K562 (cell line): ENCODE data around the gene SLTM. TPM values are rescaled to one million over a fixed set of nuclear protein-coding genes. Genes with fewer than 3 reads are reported as not detected.
A peak's percentile ranks its signal among the peaks of the same experiment; 100 is the strongest.
"Not testable (repeated sequence)": the region's sequence is repeated elsewhere in the genome, so short reads cannot be mapped to it uniquely, and the experiment has no call there.

Experiments used
- ARID4B ChIP-seq: sonication (generic); formaldehyde crosslinking; IDR thresholded peaks from 2 replicates; pipeline ENCODE4 v1.8.0; 2022; ENCODE audit warnings: mild to moderate bottlenecking, missing genetic modification reagents
- ATF1 ChIP-seq, 2 experiments: fragments of 450-650 bp in 1 of 2; IDR thresholded peaks; 2 replicates each; pipeline ENCODE4 v1.6.1; 2016; ENCODE audit warnings: missing compliant biosample characterization in 1 of 2, missing genetic modification characterization in 1 of 2
- BRD9 ChIP-seq: fragments of 450-650 bp; IDR thresholded peaks from 2 replicates; pipeline ENCODE4 v1.6.1; 2018; ENCODE audit warnings: low read depth; ENCODE audit not compliant: partially characterized antibody
- CBFA2T2 ChIP-seq: fragments of 450-650 bp; conservative IDR thresholded peaks from 2 replicates; pipeline ENCODE4 v1.6.1; 2017; ENCODE audit warnings: mild to moderate bottlenecking
- CREB3L1 ChIP-seq: fragments of 450-650 bp; IDR thresholded peaks from 2 replicates; pipeline ENCODE4 v1.6.1; 2014; ENCODE audit warnings: low read depth, mild to moderate bottlenecking, moderate library complexity, borderline replicate concordance
- ETV1 ChIP-seq: fragments of 450-650 bp; conservative IDR thresholded peaks from 2 replicates; pipeline ENCODE4 v1.6.1; 2016; ENCODE audit warnings: missing genetic modification characterization, control low read depth, low read depth, missing compliant biosample characterization
- GATA2 ChIP-seq: sonication (generic); formaldehyde crosslinking; IDR thresholded peaks from 2 replicates; pipeline ENCODE4 v1.4.0; 2020; ENCODE audit warnings: mild to moderate bottlenecking, missing genetic modification reagents
- HDAC3 ChIP-seq: fragments of 450-650 bp; IDR thresholded peaks from 2 replicates; pipeline ENCODE4 v1.6.1; 2018; ENCODE audit warnings: borderline replicate concordance, mild to moderate bottlenecking, moderate library complexity; ENCODE audit not compliant: partially characterized antibody
- KDM1A ChIP-seq, 2 experiments: fragments of 450-650 bp; IDR thresholded peaks; 2 replicates each; pipeline ENCODE4 v1.6.1; 2016; ENCODE audit warnings: mild to moderate bottlenecking in 2 of 2
- MAX ChIP-seq: sonication (generic); formaldehyde crosslinking; IDR thresholded peaks from 2 replicates; pipeline ENCODE4 v1.9.0; 2022; ENCODE audit warnings: mild to moderate bottlenecking, missing genetic modification reagents
- MTA2 ChIP-seq: fragments of 450-650 bp; IDR thresholded peaks from 2 replicates; pipeline ENCODE4 v1.6.1; 2016; ENCODE audit warnings: low read depth
- NCOR1 ChIP-seq: fragments of 450-650 bp; IDR thresholded peaks from 2 replicates; pipeline ENCODE4 v1.6.1; 2016; ENCODE audit warnings: mild to moderate bottlenecking, moderate library complexity
- NR2C1 ChIP-seq, 2 experiments: fragments of 450-650 bp; IDR thresholded peaks; 2 replicates each; pipeline ENCODE4 v1.6.1; 2017; ENCODE audit warnings: mild to moderate bottlenecking in 2 of 2, antibody characterized with exemption in 1 of 2, inconsistent platforms in 1 of 2, missing compliant biosample characterization in 1 of 2, missing genetic modification characterization in 1 of 2
- PML ChIP-seq: IDR thresholded peaks from 2 replicates; pipeline ENCODE4 v1.6.1; 2012; ENCODE audit warnings: low read length, inconsistent platforms
- PRDM10 ChIP-seq: fragments of 450-650 bp; IDR thresholded peaks from 2 replicates; pipeline ENCODE4 v1.6.1; 2018; ENCODE audit not compliant: partially characterized antibody
- RAD51 ChIP-seq: fragments of 450-650 bp; IDR thresholded peaks from 2 replicates; pipeline ENCODE4 v1.7.1; 2016; ENCODE audit warnings: low read depth, mild to moderate bottlenecking, borderline replicate concordance
- TAF9B ChIP-seq: fragments of 450-650 bp; IDR thresholded peaks from 2 replicates; pipeline ENCODE4 v1.6.1; 2018; ENCODE audit warnings: mild to moderate bottlenecking; ENCODE audit not compliant: partially characterized antibody
- polyA plus RNA-seq, 8 experiments: library from polyadenylated mRNA; depleted of rRNA in 4 of 8; stranded (reverse) in 5 of 8; unstranded in 3 of 8; fragments of >200 nt; fragmentation: Nextera tagmentation in 2 of 8; fragmentation: Illumina TruSeq in 1 of 8; extraction: Ambion mirVana in 2 of 8; extraction: Trizol in 1 of 8; gene quantifications; 2 replicates each; pipeline versions ENCODE4 v1.2.1 to v1.2.3, GENCODE V29; 2011 to 2014; ENCODE audit warnings: inconsistent platforms in 1 of 8, missing spikeins in 1 of 8
- total RNA-seq, 7 experiments: library from RNA; depleted of rRNA in 6 of 7; stranded (reverse); fragments of >200 nt in 6 of 7; fragmentation: Illumina TruSeq in 2 of 7; extraction: Trizol in 2 of 7; gene quantifications; 2 replicates each; pipeline versions ENCODE4 v1.2.1 to v1.2.3, GENCODE V29; 2011 to 2021; ENCODE audit warnings: low replicate concordance in 1 of 7

Gene SLTM
- total and polyA plus RNA-seq, 9 of the 15 experiments (the other 6 are each of a cell fraction or from before 2014, with no cell fraction given): 39.5 to 163 (median 102) TPM

GRCh38 chr15:58833681-58834426 is 99.6 kb downstream of the SLTM start (continued):
- TF ChIP-seq ATF1 (CRISPR knock-in tag; IDR thresholded peaks at IDR 0.05); NR2C1 (IDR thresholded peaks at IDR 0.05): not testable (repeated sequence)
- TF ChIP-seq ATF1 (tag; IDR thresholded peaks at IDR 0.05): peak; percentile 46; the same call in 1 of the 2 replicates
- TF ChIP-seq ETV1 (tag): 0 out of 2 replicates have a peak, but pooled peaks have one; percentile 13
- TF ChIP-seq ARID4B (CRISPR knock-in tag): peak; percentile 61; the same call in 1 of the 2 replicates
- peak; percentile 93 for TF ChIP-seq GATA2
- TF ChIP-seq NR2C1 (tag; IDR thresholded peaks at IDR 0.05): peak; percentile 21; the same call in 1 of the 2 replicates
- peak; percentile 86 for TF ChIP-seq MTA2
- peak; percentile 96 for TF ChIP-seq MAX (CRISPR knock-in tag)
- peak; percentile 82 for TF ChIP-seq BRD9
- peak; percentile 76 for TF ChIP-seq HDAC3
- TF ChIP-seq TAF9B: peak; percentile 34
- 0 out of 2 replicates have a peak, but pooled peaks have one; percentile 30 for TF ChIP-seq PML
- peak; percentile 91 for TF ChIP-seq NCOR1
- TF ChIP-seq CBFA2T2: peak; percentile 92
- TF ChIP-seq KDM1A (IDR thresholded peaks at IDR 0.05): peak; percentile 53 to 78
- peak; percentile 31; the same call in 1 of the 2 replicates for TF ChIP-seq CREB3L1
- TF ChIP-seq PRDM10: peak; percentile 12
- TF ChIP-seq RAD51: peak; percentile 44; the same call in 1 of the 2 replicates
